HG02973 (cell line): ENCODE measurements around the gene P2RY8.

Experiments
- ATAC-seq: cut with Tn5 transposase; IDR thresholded peaks from one replicate; pipeline ENCODE4 v1.9.1; 2021; ENCODE audit warnings: moderate library complexity; ENCODE audit not compliant: unreplicated experiment

Gene P2RY8

DNA sequence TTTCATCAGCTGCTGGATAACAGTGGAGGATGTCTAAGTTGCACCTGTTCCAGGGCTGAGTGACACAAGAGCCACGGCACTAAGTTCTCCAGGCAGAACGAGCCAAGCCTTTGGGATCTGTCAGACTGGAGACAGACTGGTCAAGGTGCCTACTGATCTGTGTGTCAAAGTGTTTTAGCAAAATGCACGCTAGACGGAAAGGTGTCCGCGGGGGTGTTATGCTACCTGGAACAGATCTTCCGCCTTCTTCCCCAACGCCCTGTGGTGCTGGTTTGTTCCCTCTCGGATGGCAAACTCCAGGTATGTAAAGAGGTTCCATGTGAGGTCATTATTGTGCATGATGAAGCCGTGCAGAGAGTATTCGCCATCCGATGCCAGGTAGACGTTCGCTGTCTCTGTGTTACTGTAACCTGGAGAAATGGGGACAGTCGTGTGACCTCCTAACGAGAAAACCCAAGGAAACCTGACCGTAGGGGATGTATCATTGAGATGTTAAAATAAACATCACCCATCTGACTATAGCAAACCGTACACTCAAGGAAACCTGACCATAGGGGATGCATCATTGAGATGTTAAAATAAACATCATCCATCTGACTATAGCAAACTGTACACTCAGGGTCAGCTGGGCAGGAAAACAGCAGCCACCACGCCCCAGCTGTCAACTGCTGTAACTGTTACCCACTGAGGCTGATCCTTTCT lies 115.4 kb downstream of the P2RY8 start:
- no peak for ATAC-seq

DNA sequence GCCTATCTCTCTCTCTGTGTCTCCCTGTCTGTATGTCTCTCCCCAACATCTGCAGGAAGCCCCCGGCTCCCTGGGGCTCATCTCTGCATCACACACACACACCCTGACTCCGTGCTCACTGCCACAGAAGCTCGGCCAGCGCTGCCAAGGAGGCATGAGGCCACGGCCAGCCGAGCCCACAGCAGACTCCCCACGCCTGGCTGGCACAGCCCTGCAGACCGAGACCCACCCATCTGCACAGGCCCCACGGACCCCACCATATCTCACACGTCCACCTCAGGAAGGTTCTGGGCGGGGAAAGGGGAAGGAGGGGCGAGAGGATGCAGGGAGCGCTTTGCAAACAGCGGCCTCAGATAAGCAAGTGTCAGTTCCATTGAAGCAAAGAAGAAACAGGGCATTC lies 116.6 kb downstream of the P2RY8 start:
- ATAC-seq: no peak

DNA sequence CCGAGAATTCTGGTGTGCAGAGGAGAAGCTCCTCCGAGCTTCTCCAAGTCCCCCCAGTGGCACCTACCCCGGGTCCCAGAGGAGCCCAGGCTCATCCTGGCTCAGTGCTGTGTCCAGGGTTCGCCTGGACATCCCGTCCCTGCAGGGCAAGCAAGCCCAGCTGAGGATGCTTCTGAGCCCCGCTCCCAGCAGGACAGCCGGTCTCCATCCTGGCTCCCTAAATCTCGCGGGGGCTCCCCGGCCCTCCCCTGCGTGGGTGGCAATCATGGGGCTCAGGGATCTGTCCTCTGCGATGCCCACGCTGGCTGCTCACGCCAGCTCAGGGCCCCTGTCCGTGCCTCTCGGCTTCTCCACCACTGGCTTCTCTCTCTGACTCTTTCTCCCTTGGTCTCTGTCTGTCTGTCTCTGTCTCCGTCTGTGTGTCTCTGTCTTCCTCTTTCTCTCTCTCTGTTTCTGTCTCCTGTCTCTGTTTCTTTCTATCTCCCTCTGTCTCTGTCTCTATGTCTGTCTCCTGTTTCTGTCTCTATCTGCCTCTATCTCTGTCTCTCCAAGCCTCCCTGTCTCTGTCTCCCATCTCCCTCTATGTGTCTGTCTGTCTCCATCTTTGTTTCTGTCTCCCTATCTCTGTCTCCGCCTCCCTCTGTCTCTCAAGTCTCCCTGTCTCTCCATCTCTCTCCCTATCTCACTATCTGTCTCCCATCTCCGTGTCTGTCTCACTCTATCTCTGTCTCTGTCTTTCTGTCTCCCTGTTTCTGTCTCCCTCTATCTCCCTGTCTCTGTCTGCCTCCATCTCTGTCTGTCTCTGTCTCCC lies 117.2 kb downstream of the P2RY8 start:
- ATAC-seq: no peak

- no peak for ATAC-seq
Measured at GRCh38 chrX:1418901-1419544, 118.0 kb downstream of the P2RY8 start.

DNA sequence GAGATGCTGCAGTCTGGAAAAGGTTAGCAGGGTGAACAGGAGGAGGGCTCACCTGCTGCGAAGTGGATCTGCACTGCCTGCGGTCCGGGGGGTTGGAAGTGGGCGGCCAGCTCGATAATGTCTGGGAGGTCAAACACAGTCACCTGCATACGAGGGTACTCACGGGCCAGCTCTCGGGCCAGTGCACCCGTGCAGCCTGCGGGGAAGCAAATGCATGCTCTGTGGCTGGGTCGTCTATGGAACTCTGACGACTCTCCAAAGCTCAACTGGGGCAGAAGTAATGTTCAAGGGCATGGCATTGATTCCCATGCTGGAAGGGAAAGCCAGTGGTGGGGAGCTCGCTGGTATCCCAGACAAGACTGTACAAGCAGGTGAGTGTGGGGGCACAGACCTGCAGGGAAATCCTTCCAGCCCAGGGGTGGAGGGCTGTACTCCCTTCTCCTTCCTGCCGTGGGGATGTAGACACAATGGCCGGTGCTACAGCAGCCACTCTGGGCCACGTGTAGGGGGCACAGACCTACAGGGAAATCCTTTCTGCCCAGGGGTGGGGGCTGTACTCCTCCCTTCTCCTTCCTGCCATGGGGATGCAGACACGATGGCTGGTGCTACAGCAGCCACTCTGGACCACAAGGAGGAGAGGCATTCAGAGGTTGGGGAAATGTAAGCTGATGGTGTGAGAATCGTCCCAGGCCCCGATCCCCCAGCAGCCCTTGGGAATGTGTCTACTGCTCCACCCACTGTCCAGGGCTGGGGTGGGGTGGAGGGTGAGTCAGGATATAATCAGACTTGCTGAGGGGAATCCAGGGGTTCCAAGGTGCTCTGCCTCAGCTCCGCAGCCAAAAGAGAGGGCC lies 118.8 kb downstream of the P2RY8 start:
- no peak for ATAC-seq

DNA sequence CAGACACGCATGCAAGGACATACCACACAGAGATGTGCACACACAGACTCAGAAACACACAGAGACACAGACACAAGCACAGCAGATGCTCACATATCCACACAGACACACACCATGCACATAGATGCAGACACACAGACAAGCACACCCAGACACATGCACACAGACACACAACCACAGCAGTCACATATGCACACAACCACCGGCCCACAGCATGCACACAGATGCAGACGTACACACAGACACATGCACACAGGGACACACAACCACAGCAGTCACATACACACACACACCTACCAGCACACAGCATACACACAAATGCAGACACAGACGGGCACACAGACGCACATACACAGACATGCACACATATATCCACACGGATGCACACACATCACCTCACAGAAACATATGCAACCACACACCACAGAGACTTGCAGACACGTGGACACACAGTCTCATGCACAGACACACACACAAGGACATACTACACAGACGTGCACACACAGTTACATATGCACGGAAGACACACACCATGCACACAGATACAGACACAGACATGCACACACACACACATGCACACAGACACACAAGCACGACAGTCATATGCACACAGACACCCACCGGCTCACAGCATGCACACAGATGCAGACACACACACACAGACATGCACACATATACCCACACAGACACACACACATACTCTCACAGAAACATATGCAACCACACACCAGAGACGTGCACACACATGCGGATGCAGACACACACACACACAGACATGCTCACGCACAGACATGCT lies 119.8 kb downstream of the P2RY8 start:
- no peak for ATAC-seq

DNA sequence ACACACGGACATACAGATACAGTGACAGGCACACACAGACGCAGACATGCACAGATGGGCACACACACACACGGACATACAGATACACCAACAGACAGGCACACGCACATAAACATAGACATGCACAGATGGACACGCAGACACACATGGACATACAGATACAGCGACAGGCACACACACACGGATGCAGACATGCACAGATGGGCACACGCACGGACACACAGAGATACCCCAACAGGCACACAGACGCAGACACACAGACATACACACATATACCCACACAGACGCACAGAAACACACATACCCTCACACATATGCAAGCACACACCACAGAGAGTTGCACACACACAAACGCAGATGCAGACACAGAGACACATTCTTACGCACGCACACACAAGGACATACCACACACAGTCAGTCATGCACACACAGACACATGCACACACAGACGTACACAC lies 120.6 kb downstream of the P2RY8 start:
- ATAC-seq: no peak
